HG03442 (cell line): ENCODE data around the gene TTC19.
A peak's percentile ranks its signal among the peaks of the same experiment; 100 is the strongest.
"Not testable (repeated sequence)": the region's sequence is repeated elsewhere in the genome, so short reads cannot be mapped to it uniquely, and the experiment has no call there.

Experiments used
- ATAC-seq: cut with Tn5 transposase; IDR thresholded peaks from one replicate; pipeline ENCODE4 v1.9.1; 2021; ENCODE audit warnings: mild to moderate bottlenecking, moderate library complexity; ENCODE audit not compliant: unreplicated experiment

The TTC19 gene

GRCh38 chr17:15972497-15972951 lies 27.1 kb upstream of the TTC19 start:
- no peak for ATAC-seq

- ATAC-seq, result no peak
Observed at GRCh38 chr17:15973016-15973415, 26.6 kb upstream of the TTC19 start.

- no peak for ATAC-seq
Observed at GRCh38 chr17:15973834-15974233, 25.8 kb upstream of the TTC19 start.

GRCh38 chr17:15977894-15978293 lies 21.7 kb upstream of the TTC19 start:
- ATAC-seq, result no peak

GRCh38 chr17:15978606-15979005 lies 21.0 kb upstream of the TTC19 start:
- no peak for ATAC-seq

GRCh38 chr17:15979013-15979412 lies 20.6 kb upstream of the TTC19 start:
- ATAC-seq, result not testable (repeated sequence)

GRCh38 chr17:15981208-15981607 lies 18.4 kb upstream of the TTC19 start:
- peak; percentile 81 for ATAC-seq

GRCh38 chr17:15981646-15982580 lies 17.7 kb upstream of the TTC19 start:
- no peak for ATAC-seq

- no peak for ATAC-seq
Observed at GRCh38 chr17:15996322-15996721, 3.3 kb upstream of the TTC19 start.

GRCh38 chr17:15998031-15998562 lies 1.5 kb upstream of the TTC19 start:
- ATAC-seq, result no peak

GRCh38 chr17:15999974-16000827 lies 577 bp downstream of the TTC19 start:
- peak; percentile 25 for ATAC-seq

GRCh38 chr17:16001226-16001897 lies 1.7 kb downstream of the TTC19 start:
- no peak for ATAC-seq

- no peak for ATAC-seq
Observed at GRCh38 chr17:16002708-16003260, 3.2 kb downstream of the TTC19 start.

GRCh38 chr17:16003841-16004240 lies 4.2 kb downstream of the TTC19 start:
- no peak for ATAC-seq

GRCh38 chr17:16005636-16006035 lies 6.0 kb downstream of the TTC19 start:
- ATAC-seq, result no peak

GRCh38 chr17:16007439-16007838 lies 7.8 kb downstream of the TTC19 start:
- no peak for ATAC-seq

GRCh38 chr17:16013943-16014407 lies 14.4 kb downstream of the TTC19 start:
- no peak for ATAC-seq

- no peak for ATAC-seq
Observed at GRCh38 chr17:16019347-16019746, 19.7 kb downstream of the TTC19 start.

GRCh38 chr17:16023881-16024280 lies 24.3 kb downstream of the TTC19 start:
- no peak for ATAC-seq

- ATAC-seq, result no peak
Observed at GRCh38 chr17:16025202-16025601, 25.6 kb downstream of the TTC19 start.
